Right atrium auricular region (tissue), 2 donors: Measurements from ENCODE around the gene PRDM16. TPM values are rescaled to one million over a fixed set of nuclear protein-coding genes. Genes with fewer than 3 reads are reported as not detected.

Experiments
- DNase-seq: peaks from one replicate; pipeline ENCODE4 v3.0.0-alpha.2; 2019; ENCODE audit warnings: low spot score
- H3K27ac ChIP-seq, 2 donors: fragments of 200-600 bp; sonication (generic); 1 replicate in 1 of 2; 2 replicates in 1 of 2; pipeline ENCODE4 v1.5.1; 2016 to 2019
- H3K27me3 ChIP-seq, 2 donors: fragments of 200-600 bp; sonication (generic); one replicate each; pipeline versions ENCODE4 v1.5.1 to v1.6.0; 2017 to 2019
- H3K36me3 ChIP-seq: fragments of 200-600 bp; sonication (generic); one replicate; pipeline ENCODE4 v1.5.1; 2016
- H3K4me1 ChIP-seq, 2 donors: fragments of 200-600 bp; sonication (generic); one replicate each; pipeline versions ENCODE4 v1.5.1 to v1.6.0; 2017 to 2019
- H3K4me3 ChIP-seq, 2 donors: fragments of 200-600 bp; sonication (generic); 1 replicate in 1 of 2; 2 replicates in 1 of 2; pipeline ENCODE4 v1.5.1; 2017 to 2019; ENCODE audit warnings: mild to moderate bottlenecking in 1 of 2, moderate library complexity in 1 of 2
- H3K9me3 ChIP-seq, 2 donors: fragments of 200-600 bp; sonication (generic); one replicate each; pipeline ENCODE4 v1.5.1; 2019
- CTCF ChIP-seq, 2 donors: fragments of 200-600 bp; sonication (generic); IDR thresholded peaks; one replicate each; pipeline ENCODE4 v1.5.1; 2019; ENCODE audit warnings: antibody characterized with exemption in 2 of 2
- total RNA-seq, 2 donors: library from RNA; depleted of rRNA; stranded (reverse); fragments of >200 nt; gene quantifications; one replicate each; pipeline ENCODE4 v1.1.0, GENCODE V29; 2016

PRDM16 gene
- total RNA-seq, 2 donors from 2014 or later = 0.22 to 3.3 TPM

- Histone ChIP-seq H3K9me3 (no peaks in the 10 kb centered on the region), H3K4me1 (peaks cover 0 to 38% of the 10 kb centered on the region in 2 donors), H3K4me3 (no peak overlapping the region), H3K36me3 (no peaks in the 10 kb centered on the region), H3K27ac (no peak overlapping the region), H3K27me3 (peaks cover 15 to 36% of the 10 kb centered on the region in 2 donors)
- TF ChIP-seq CTCF (IDR thresholded peaks at IDR 0.05) = no peak
- DNase-seq = no peak
Measured at GRCh38 chr1:3071565-3072390, 2.8 kb downstream of the PRDM16 start.

- H3K36me3 ChIP-seq = no peaks in the 10 kb centered on the region
- no peaks in the 10 kb centered on the region for H3K9me3 ChIP-seq
- peaks cover 15 to 30% of the 10 kb centered on the region in 2 donors for H3K27me3 ChIP-seq
- no peak overlapping the region for H3K4me3 ChIP-seq
- no peak for DNase-seq
- no peak for TF ChIP-seq CTCF (IDR thresholded peaks at IDR 0.05)
- H3K4me1 ChIP-seq = peaks cover 0 to 33% of the 10 kb centered on the region in 2 donors
- H3K27ac ChIP-seq = no peak overlapping the region
Measured at GRCh38 chr1:3072391-3073185, 3.6 kb downstream of the PRDM16 start.

- TF ChIP-seq CTCF (IDR thresholded peaks at IDR 0.05) = no peak
- H3K4me3 ChIP-seq = no peak overlapping the region
- peaks cover 15 to 24% of the 10 kb centered on the region in 2 donors for H3K27me3 ChIP-seq
- H3K4me1 ChIP-seq = peaks cover 0 to 28% of the 10 kb centered on the region in 2 donors
- no peak overlapping the region for H3K27ac ChIP-seq
- no peaks in the 10 kb centered on the region for H3K9me3 ChIP-seq
- H3K36me3 ChIP-seq = no peaks in the 10 kb centered on the region
- DNase-seq = no peak
Measured at GRCh38 chr1:3073186-3073488, 4.1 kb downstream of the PRDM16 start.

GRCh38 chr1:3073489-3074296 lies 4.7 kb downstream of the PRDM16 start:
- H3K4me1 ChIP-seq = peaks cover 0 to 22% of the 10 kb centered on the region in 2 donors
- no peak overlapping the region for H3K27ac ChIP-seq
- peaks cover 12 to 19% of the 10 kb centered on the region in 2 donors for H3K27me3 ChIP-seq
- no peak for DNase-seq
- no peaks in the 10 kb centered on the region for H3K9me3 ChIP-seq
- no peak overlapping the region for H3K4me3 ChIP-seq
- no peaks in the 10 kb centered on the region for H3K36me3 ChIP-seq
- no peak for TF ChIP-seq CTCF (IDR thresholded peaks at IDR 0.05)

GRCh38 chr1:3074297-3074741 lies 5.3 kb downstream of the PRDM16 start:
- H3K4me3 ChIP-seq = no peak overlapping the region
- peaks cover 0 to 19% of the 10 kb centered on the region in 2 donors for H3K4me1 ChIP-seq
- no peak overlapping the region for H3K27ac ChIP-seq
- TF ChIP-seq CTCF (IDR thresholded peaks at IDR 0.05) = no peak
- no peaks in the 10 kb centered on the region for H3K36me3 ChIP-seq
- no peaks in the 10 kb centered on the region for H3K9me3 ChIP-seq
- no peak for DNase-seq
- H3K27me3 ChIP-seq = peaks cover 9 to 17% of the 10 kb centered on the region in 2 donors
